ENCODE results near the gene ANAPC16.
"Not testable (repeated sequence)": the region's sequence is repeated elsewhere in the genome, so short reads cannot be mapped to it uniquely, and the experiment has no call there.

ANAPC16 gene

DNA sequence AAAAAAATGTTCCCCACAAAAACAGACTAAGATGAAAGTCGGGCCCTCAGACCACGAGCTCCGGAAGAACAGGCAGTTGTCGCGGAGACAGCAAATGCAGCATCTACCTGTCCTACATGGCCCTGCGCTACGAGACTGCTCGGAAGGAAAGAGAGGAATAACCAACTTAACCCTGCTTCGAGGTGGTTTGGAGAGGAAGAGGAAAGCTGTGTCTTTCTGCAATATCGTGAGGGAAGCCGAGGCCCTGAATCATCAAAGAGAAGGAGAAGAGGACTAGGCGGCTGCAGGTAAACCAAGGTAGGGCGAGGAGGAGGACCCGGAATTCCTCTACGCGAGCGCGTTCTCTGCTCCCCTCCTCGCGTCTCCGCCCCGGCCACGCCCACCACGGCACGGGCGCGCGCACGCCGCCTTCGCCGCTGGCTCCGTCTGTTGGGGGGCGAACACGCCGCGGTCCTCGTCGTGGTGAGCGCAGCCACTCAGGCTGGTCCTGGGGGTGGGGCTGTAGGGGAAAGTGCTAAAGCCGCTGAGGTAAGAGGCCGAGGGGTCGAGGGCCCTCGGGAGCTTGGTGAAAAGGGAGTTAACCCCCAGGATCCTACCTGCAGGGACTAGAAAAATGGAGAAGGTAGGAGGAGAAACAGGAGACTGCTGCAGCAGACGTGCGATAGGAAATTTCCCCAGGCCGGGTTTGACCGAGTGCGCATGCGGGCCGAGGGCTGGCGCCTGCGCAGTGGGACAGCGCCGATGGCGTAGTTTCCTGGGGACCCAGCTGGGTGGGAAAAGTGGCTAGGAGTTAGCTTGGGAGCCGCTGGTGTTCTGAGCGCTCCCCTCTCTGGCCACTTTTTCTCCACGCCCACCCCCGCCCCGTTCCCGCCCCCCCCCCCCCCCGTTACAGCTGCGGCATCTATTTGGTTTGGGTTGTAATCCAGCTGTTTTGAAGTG, at the start of gene ANAPC16, which contains the start of gene ASCC1:
Gene ANAPC16 (plus strand): TSS at position 402 of the 939 bp plus-strand sequence. CDS start 7,903 bp downstream, outside the sequence.
Gene ASCC1 (minus strand): TSS at position 666 of the 939 bp plus-strand sequence. CDS start 2,978 bp downstream, outside the sequence.
- DNase-seq, result peak; percentile 94

DNA sequence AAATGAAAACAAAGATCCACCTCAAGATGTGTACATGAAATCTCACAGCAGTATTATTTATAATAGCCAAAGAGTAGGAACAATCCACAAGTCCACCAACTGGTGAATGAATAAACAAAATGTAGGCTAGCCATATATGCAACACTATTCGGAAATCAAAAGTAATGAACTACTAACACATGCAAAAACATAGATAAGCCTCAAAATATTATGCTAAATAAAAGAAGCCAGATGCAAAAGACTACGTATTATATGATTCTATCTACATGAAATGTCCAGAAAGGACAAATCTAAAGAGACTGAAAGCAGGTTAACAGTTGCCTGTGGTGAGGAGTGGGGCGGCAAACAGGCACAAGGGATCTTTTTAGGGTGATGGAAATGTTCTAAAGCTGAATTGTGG, 48.7 kb upstream of the ANAPC16 start:
- no peak for DNase-seq

DNA sequence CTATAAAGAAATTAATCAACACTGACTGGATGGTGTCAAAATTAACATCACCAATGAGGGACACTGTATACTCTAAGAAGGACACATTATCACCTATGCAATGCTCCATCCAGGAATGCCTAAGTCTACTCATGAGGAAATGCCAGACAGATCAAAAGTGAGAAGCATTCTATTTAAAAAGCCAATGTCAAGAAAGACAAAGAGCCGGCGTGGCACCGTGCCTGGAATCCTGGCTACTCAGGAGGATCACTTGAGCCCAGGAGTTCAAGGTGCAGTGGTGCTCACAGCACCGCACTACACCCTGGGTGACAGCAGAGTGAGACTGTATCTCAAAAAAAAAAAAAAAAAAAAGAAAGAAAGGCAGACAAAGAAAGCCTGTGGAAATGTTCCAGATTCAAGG, 45.5 kb upstream of the ANAPC16 start:
- no peak for DNase-seq

DNA sequence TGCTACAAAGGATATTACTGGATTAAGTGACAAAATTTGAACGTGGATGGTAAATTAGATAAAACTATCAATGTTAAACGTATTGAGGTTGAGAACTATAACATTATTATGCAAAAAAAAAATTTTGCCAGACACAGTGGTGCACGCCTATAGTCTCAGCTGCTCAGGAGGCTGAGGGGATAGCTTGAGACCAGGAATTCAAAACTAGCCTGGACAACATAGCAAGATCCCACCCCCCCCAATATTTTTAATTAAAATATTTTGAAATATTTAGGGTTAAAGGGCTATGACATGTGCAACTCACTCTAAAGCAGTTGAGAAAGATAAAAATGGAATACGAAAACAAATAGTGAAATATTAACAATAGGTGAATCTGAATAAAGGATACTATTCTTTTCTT, 45.1 kb upstream of the ANAPC16 start:
- DNase-seq, result no peak

- no peak for DNase-seq
These were observed 44.6 kb upstream of the ANAPC16 start for GRCh38 chr10:72171175-72171630.

DNA sequence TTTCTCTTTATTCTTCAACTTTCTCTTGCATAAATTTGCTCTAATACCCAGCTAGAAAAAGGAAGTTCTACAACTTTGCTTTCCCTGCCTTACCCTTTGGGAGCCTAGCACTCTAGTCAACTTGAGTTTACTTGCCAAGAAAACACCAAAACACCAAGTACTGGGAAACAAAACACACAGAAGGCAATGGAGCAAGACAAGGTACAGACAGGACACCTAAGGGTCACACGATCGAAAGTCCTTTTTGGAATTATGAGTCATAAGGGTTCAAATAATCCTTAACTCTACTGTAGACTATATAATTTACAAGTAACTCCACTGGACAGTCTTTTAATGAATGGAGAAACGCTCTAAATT, 42.6 kb upstream of the ANAPC16 start:
- no peak for DNase-seq

DNA sequence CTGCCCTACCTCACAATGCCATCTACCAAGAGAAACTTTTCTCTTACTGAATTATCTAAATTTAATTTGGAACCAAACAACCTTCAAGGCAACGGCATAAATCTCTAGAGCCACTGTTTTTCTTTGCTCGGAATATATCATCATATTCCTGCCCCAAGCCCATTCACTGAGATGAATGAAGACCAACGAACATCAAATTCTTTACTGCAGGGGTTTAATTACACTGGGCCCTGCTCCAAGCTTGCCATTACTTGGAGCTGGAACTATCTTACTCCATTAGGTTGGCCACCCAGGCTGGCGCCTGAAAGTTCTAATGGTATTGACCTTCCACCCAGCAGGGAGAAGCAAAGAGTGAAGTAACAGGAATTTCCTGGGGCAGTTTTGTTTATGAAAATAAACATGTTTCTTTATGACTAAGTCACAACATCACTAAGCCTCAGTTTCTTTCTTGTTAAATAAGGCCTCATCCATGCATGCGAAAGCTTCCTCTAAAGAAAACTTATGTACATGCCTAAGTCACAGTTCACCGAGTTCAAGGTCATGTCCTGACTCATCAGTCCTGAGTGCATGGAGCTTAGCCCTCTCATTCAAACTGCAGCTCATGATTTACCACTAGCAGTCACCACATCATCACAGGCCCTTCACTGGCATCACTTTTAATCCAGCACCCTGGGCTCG, 42.1 kb upstream of the ANAPC16 start:
- no peak for DNase-seq

GRCh38 chr10:72174297-72174662, 41.5 kb upstream of the ANAPC16 start:
- DNase-seq, result no peak

DNA sequence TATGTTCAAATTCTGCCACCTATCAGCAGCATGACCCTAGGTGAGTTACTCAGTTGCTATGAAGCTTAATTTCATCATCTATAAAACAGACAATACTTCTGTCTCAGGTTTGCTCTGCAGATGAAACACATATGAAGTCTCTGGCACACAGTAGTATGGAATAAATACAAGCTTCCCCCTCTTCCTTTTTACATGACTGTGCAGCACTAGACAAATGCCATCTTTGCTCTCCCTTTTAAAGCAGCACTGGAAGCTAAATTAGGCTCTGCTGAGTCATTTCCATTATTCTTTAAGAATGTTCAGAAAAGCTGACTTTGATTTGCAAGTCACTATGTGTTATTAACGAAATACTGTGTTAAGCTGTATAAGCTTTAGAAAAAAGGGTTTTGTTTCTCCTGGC, 40.7 kb upstream of the ANAPC16 start:
- DNase-seq, result no peak

DNA sequence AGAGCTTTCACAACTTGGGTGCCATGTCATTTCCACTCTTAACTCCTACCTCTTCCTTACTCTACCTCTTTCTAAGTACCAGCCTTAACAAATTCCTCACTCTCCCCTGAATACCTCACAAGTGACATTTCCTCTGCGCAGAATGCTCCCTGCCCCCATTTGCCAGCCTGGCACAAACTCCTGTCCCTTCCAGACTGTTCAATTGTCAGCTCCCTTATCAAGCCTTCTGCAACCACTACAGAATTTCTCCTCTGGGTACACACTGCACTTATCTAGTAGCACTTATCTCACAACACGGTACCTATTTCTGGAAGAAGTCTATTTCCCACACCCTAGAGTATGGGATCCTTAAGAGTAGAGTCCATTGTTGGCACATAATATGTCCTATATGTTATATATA, 39.1 kb upstream of the ANAPC16 start:
- DNase-seq, result no peak

- DNase-seq, result no peak
These were observed 38.4 kb upstream of the ANAPC16 start for GRCh38 chr10:72177454-72177853.

- no peak for DNase-seq
These were observed 31.7 kb upstream of the ANAPC16 start for GRCh38 chr10:72184156-72184555.

- DNase-seq, result no peak
These were observed 29.4 kb upstream of the ANAPC16 start for GRCh38 chr10:72186258-72186981.

- no peak for DNase-seq
These were observed 28.9 kb upstream of the ANAPC16 start for GRCh38 chr10:72186982-72187330.

DNA sequence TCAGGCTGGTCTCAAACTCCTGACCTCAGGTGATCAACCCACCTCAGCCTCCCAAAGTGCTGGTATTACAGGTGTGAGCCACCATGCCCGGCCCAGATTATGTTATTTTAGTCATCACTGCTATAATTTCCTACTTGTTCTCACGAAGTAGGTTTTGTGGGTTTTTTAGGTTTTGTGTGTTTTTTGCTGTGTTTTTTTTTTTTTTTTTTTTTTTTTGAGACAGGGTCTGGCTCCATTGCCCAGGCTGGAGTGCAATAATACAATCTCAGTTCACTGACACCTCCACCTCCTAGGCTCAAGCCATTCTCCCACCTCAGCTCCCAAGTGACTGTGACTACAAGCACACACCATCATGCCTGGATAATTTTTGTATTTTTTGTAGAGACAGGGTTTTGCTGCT, 20.9 kb upstream of the ANAPC16 start:
- no peak for DNase-seq

- no peak for DNase-seq
These were observed 14.9 kb upstream of the ANAPC16 start for GRCh38 chr10:72200883-72201282.

DNA sequence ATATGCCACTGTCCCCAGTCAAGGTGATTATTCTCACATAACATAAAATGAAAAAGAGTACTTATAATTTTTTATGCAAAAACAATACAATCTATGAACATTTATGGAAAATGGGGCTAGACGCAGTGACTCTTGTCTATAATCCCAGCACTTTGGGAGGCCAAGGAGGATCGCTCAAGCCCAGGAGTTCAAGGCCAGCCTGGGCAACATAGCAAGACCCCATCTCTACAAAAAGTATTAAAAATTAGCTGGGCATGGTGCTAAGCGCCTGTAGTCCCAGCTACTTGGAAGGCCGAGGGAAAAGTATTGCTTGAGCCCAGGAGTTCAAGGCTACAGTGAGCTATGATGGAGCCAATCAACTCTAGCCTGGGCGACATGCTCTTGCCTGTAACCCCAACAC, 14.5 kb upstream of the ANAPC16 start:
- no peak for DNase-seq

DNA sequence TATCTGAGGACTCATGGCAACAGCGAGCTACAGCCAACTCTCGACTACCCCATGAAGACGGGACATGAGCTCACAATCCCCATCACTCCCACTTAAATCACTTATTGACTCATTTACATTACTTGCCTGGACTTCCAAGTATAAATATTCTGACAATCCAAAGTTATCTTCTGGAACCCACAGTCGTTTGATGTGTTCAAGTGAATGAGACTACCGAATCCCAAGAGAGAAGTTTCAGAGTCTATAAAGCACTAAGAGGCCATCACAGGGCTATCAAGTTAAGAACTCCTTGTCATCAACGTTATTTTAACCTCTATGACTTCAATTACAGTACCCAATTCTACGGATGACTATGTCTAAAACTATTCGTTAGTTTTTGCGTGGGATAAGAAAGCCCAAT, 11.5 kb upstream of the ANAPC16 start:
- DNase-seq, result no peak

- no peak for DNase-seq
These were observed 11.1 kb upstream of the ANAPC16 start for GRCh38 chr10:72204724-72205123.

DNA sequence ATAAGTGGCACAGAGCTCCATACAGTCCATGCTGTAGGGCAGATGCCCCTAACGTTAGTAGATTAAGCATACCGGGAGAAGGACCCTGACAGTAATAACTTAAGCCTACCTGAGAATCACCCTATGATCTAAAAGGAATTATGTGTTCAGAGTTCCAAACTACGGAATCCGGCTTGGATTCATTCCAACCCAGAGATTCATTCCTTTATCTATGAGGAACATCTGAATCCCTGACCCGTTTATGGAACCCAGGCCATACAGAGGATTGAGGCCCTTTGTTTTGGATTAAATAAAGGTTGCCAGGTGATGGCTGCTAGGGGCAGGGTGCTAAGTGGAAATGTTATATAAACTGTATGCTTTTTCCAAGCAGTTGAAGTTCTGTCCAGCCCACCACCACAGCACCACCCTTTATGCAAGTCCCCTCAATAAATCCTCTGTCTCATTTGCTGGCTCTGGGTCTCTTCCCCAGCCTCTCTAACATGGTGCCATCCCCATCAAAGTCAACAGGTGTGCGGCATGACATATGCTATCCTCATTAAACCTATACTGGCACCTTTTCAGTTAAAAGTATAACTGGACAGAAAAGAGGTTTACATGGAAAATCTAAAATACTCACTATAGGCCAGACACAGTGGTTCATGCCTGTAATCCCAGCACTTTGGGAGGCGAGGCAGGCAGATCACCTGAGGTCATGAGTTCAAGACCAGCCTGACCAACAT, 9.1 kb upstream of the ANAPC16 start:
- DNase-seq, result no peak

- not testable (repeated sequence) for DNase-seq
These were observed 7.3 kb upstream of the ANAPC16 start for GRCh38 chr10:72208526-72208925.

- not testable (repeated sequence) for DNase-seq
These were observed 4.4 kb upstream of the ANAPC16 start for GRCh38 chr10:72211381-72211780.

DNA sequence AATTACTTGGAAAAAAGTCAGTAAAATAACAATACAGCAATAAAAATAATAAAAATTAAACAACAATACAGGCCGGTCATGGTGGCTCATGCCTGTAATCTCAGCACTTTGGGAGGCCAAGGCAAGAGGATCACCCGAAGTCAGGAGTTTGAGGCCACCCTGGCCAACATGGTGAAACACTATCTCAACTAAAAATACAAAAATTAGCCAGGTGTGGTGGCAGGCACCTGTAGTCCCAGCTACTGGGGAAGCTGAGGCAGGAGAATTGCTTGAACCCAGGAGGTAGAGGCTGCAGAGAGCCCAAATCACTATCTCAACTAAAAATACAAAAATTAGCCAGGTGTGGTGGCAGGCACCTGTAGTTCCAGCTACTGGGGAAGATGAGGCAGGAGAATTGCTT, 4.0 kb upstream of the ANAPC16 start:
- DNase-seq, result not testable (repeated sequence)
